Activated T-helper 1 cell treated with anti-CD3 and anti-CD28 coated beads, Interleukin-12 subunit alpha, Interleukin-12 subunit beta, Interleukin-2, Interleukin-4 antibody, amounts not matched to agents 30 ng/mL and 10 ng/mL and 1 ng/mL, durations not matched to agents 14 hours and 24 hours and 36 hours (primary cell): ENCODE data around the gene KHK. TPM values are rescaled to one million over a fixed set of nuclear protein-coding genes. Genes with fewer than 3 reads are reported as not detected.

Experiments used
- DNase-seq: peaks from one replicate; pipeline ENCODE4 v3.0.0; 2021; ENCODE audit warnings: low spot score
- H3K27ac Mint-ChIP-seq: one replicate; pipeline ENCODE4 v1.8.0; 2021; ENCODE audit warnings: mild to moderate bottlenecking, mixed read lengths
- H3K27me3 Mint-ChIP-seq: one replicate; pipeline ENCODE4 v1.8.0; 2022; ENCODE audit warnings: mild to moderate bottlenecking, moderate library complexity, mixed read lengths; ENCODE audit not compliant: insufficient read depth
- H3K36me3 Mint-ChIP-seq: one replicate; pipeline ENCODE4 v1.8.0; 2021; ENCODE audit warnings: low read depth, mixed read lengths
- H3K4me1 Mint-ChIP-seq: one replicate; pipeline ENCODE4 v1.8.0; 2021; ENCODE audit warnings: low read depth, mixed read lengths
- H3K4me3 Mint-ChIP-seq: one replicate; pipeline ENCODE4 v1.8.0; 2021; ENCODE audit warnings: mild to moderate bottlenecking, moderate library complexity, mixed read lengths
- H3K9me3 Mint-ChIP-seq: one replicate; pipeline ENCODE4 v1.8.0; 2021; ENCODE audit warnings: mixed read lengths
- intact Hi-C: fragments of 100-400 bp; cut with micrococcal nuclease; formaldehyde crosslinking; loops from one replicate; pipeline ENCODE4 v1.15.1; 2024
- total RNA-seq: library from RNA; stranded (reverse); gene quantifications from 2 replicates; pipeline ENCODE4 v1.2.3, GENCODE V29; 2022

Gene KHK
- total RNA-seq, 1 donor from 2014 or later, result 12.2 TPM

GRCh38 chr2:27149570-27150405, 63.2 kb downstream of the KHK start:
- Mint-ChIP-seq H3K27me3 (peaks cover 7% of the 10 kb centered on the region), H3K27ac (no peak overlapping the region), H3K36me3 (no peaks in the 10 kb centered on the region), H3K4me1 (no peaks in the 10 kb centered on the region), H3K4me3 (no peak overlapping the region), H3K9me3 (no peaks in the 10 kb centered on the region)
- DNase-seq, result no peak
- intact Hi-C loops, result no loop called here

Other genes starting within 250 kb of the KHK start
- gene DPYSL5, start 238.6 kb upstream of the KHK start, total RNA-seq, result 0.23 TPM in 1 of 2 replicates, not detected in the other
- gene MAPRE3, start 116.1 kb upstream of the KHK start, total RNA-seq, result 3.1 and 3.7 TPM in 2 replicates
- 97.5 and 98.1 TPM in 2 replicates for gene TMEM214, start 53.8 kb upstream of the KHK start, total RNA-seq
- gene AGBL5, start 35.1 kb upstream of the KHK start, total RNA-seq, result 12.3 and 13.8 TPM in 2 replicates
- 322 and 332 TPM in 2 replicates for gene OST4, start 15.1 kb upstream of the KHK start, total RNA-seq
- 1.1 and 1.5 TPM in 2 replicates for gene EMILIN1, start 8.2 kb upstream of the KHK start, total RNA-seq
- 12.9 and 18.0 TPM in 2 replicates for gene CGREF1, start 32.4 kb downstream of the KHK start, total RNA-seq
- 0.34 and 0.96 TPM in 2 replicates for gene ABHD1, start 37.0 kb downstream of the KHK start, total RNA-seq
- gene PREB, start 47.9 kb downstream of the KHK start, total RNA-seq, result 95.9 and 97.1 TPM in 2 replicates
- not detected in 2 replicates for gene PRR30, start 52.6 kb downstream of the KHK start, total RNA-seq
- gene TCF23, start 62.2 kb downstream of the KHK start, total RNA-seq, result not detected in 2 replicates
- gene ATRAID, start 125.3 kb downstream of the KHK start, total RNA-seq, result 107 and 111 TPM in 2 replicates
- gene SLC5A6, start 125.5 kb downstream of the KHK start, total RNA-seq, result 89.2 and 105 TPM in 2 replicates
- 135 and 138 TPM in 2 replicates for gene CAD, start 130.6 kb downstream of the KHK start, total RNA-seq
- 2.1 and 2.2 TPM in 2 replicates for gene SLC30A3, start 176.3 kb downstream of the KHK start, total RNA-seq
- gene DNAJC5G, start 188.7 kb downstream of the KHK start, total RNA-seq, result not detected in 2 replicates
- gene TRIM54, start 195.7 kb downstream of the KHK start, total RNA-seq, result 0.26 TPM in 1 of 2 replicates, not detected in the other
- gene UCN, start 221.7 kb downstream of the KHK start, total RNA-seq, result 1.4 and 1.8 TPM in 2 replicates
- gene MPV17, start 236.3 kb downstream of the KHK start, total RNA-seq, result 85.9 and 89.9 TPM in 2 replicates